Activated CD4-positive, alpha-beta T cell treated with anti-CD3 and anti-CD28 coated beads, Interleukin-10, Interleukin-2, amounts not matched to agents 100 ng/mL and 50 ng/mL, durations not matched to agents 16 hours and 8 hours (primary cell): ENCODE measurements around the gene STAT5A.
A peak's percentile ranks its signal among the peaks of the same experiment; 100 is the strongest.

Experiments
- DNase-seq: peaks from one replicate; pipeline ENCODE4 v3.0.0-alpha.2; 2020

STAT5A gene

GRCh38 chr17:42270170-42270535 lies 18.1 kb upstream of the STAT5A start:
- no peak for DNase-seq

GRCh38 chr17:42270596-42270995 lies 17.7 kb upstream of the STAT5A start:
- no peak for DNase-seq

- DNase-seq = peak; percentile 66
These were observed 17.1 kb upstream of the STAT5A start for GRCh38 chr17:42271006-42271778.

GRCh38 chr17:42271779-42272035 lies 16.6 kb upstream of the STAT5A start:
- no peak for DNase-seq

- no peak for DNase-seq
These were observed 16.0 kb upstream of the STAT5A start for GRCh38 chr17:42272162-42272907.

- DNase-seq = no peak
These were observed 14.6 kb upstream of the STAT5A start for GRCh38 chr17:42273474-42274252.

GRCh38 chr17:42274253-42274542 lies 14.1 kb upstream of the STAT5A start:
- DNase-seq = no peak

GRCh38 chr17:42274812-42275526 lies 13.3 kb upstream of the STAT5A start:
- DNase-seq = no peak

- no peak for DNase-seq
These were observed 12.6 kb upstream of the STAT5A start for GRCh38 chr17:42275527-42276358.

GRCh38 chr17:42276359-42276608 lies 12.0 kb upstream of the STAT5A start, which contains the start of gene STAT5B:
Gene STAT5B, minus strand, starts transcription at chr17:42276391. Its CDS starts 44,264 bp downstream, at chr17:42232127.
- DNase-seq = peak; percentile 80

- no peak for DNase-seq
These were observed 11.5 kb upstream of the STAT5A start for GRCh38 chr17:42276609-42277341.

- DNase-seq = no peak
These were observed 11.0 kb upstream of the STAT5A start for GRCh38 chr17:42277342-42277712.

- no peak for DNase-seq
These were observed 8.3 kb upstream of the STAT5A start for GRCh38 chr17:42279776-42280630.

- no peak for DNase-seq
These were observed 6.7 kb upstream of the STAT5A start for GRCh38 chr17:42281571-42282096.

- DNase-seq = no peak
These were observed 5.7 kb upstream of the STAT5A start for GRCh38 chr17:42282478-42283080.

GRCh38 chr17:42283241-42284023 lies 4.9 kb upstream of the STAT5A start:
- no peak for DNase-seq

GRCh38 chr17:42284024-42284369 lies 4.3 kb upstream of the STAT5A start:
- no peak for DNase-seq

- no peak for DNase-seq
These were observed 3.7 kb upstream of the STAT5A start for GRCh38 chr17:42284566-42284965.

GRCh38 chr17:42285346-42286050 lies 2.8 kb upstream of the STAT5A start:
- DNase-seq = no peak
